ENCODE measurements around the gene LIPC. TPM values are rescaled to one million over a fixed set of nuclear protein-coding genes. Genes with fewer than 3 reads are reported as not detected.

The LIPC gene
- total and polyA plus RNA-seq, 10 of the 15 experiments (the other 5 are each of a cell fraction or from before 2014, with no cell fraction given) = 0.06 to 0.31 (median 0.16) TPM; not detected in 1

- H2AFZ ChIP-seq (ENCODE audit: control insufficient read depth, low read depth, low read length) = no peak overlapping the region
- H3K36me3 ChIP-seq (ENCODE audit: control insufficient read depth in 2 of 2, insufficient read depth in 2 of 2, low read length in 1 of 2) = no peaks in the 10 kb centered on the region
- peaks cover 21% of the 10 kb centered on the region for H3K4me1 ChIP-seq (ENCODE audit: control insufficient read depth, insufficient read depth, low read length)
- SMC1A ChIA-PET (ENCODE audit: uncharacterized antibody, unreplicated experiment) = no interaction called here
- FAIRE-seq (no peak), ATAC-seq (no peak), DNase-seq (ENCODE audit: low read depth, low spot score) (no peak)
- H3K4me2 ChIP-seq (ENCODE audit: control insufficient read depth, insufficient read depth) = no peak overlapping the region
- no peaks in the 10 kb centered on the region; the same call in 2 of the 3 replicates for H3K9me3 ChIP-seq (replicated peaks; ENCODE audit: control insufficient read depth, insufficient read depth, low read length)
- in situ Hi-C loops (cut with MboI) (no loop called here), intact Hi-C loops (cut with micrococcal nuclease; ENCODE audit: unreplicated experiment) (no loop called here)
- no peak overlapping the region for H3K9ac ChIP-seq (ENCODE audit: control insufficient read depth, insufficient read depth, low read length)
- POLR2A ChIA-PET = interaction anchor here (0.6 kb wide), 1 partner anchor 210 kb away, joined by 3 read pairs; no protein-coding TSS in a partner anchor
- H3K27ac ChIP-seq (ENCODE audit: control insufficient read depth, insufficient read depth) = no peak overlapping the region
- BruUV-seq (replicated peaks) = no TSS peak
- CTCF ChIA-PET = no interaction called here
- no peak overlapping the region for H3K4me3 ChIP-seq
- no peak for TF ChIP-seq ZNF622 (IDR thresholded peaks at IDR 0.05)
- TF ChIP-seq SMARCA5 (IDR thresholded peaks at IDR 0.05) = no peak
- no peak for TF ChIP-seq ATF7 (IDR thresholded peaks at IDR 0.05; ENCODE audit: low read depth)
- TF ChIP-seq RFX5 (IDR thresholded peaks at IDR 0.05; ENCODE audit: low read depth, low read length) = no peak
- no peak for TF ChIP-seq MLLT1 (IDR thresholded peaks at IDR 0.05)
- TF ChIP-seq IKZF1 (conservative IDR thresholded peaks at IDR 0.05) = no peak
- no peak for TF ChIP-seq CREB1 (IDR thresholded peaks at IDR 0.05; ENCODE audit: low read depth)
- TF ChIP-seq HDAC2 (IDR thresholded peaks at IDR 0.05) = no peak
- no peak for TF ChIP-seq HDAC6 (IDR thresholded peaks at IDR 0.05; ENCODE audit: unreplicated experiment)
- TF ChIP-seq GATAD2B (conservative IDR thresholded peaks at IDR 0.05; ENCODE audit: low read depth) = no peak
- TF ChIP-seq CHD4 (IDR thresholded peaks at IDR 0.05) = no peak
- no peak for TF ChIP-seq ZZZ3 (IDR thresholded peaks at IDR 0.05; ENCODE audit: control insufficient read depth, insufficient read length, low read depth)
- TF ChIP-seq, protein P1, sequence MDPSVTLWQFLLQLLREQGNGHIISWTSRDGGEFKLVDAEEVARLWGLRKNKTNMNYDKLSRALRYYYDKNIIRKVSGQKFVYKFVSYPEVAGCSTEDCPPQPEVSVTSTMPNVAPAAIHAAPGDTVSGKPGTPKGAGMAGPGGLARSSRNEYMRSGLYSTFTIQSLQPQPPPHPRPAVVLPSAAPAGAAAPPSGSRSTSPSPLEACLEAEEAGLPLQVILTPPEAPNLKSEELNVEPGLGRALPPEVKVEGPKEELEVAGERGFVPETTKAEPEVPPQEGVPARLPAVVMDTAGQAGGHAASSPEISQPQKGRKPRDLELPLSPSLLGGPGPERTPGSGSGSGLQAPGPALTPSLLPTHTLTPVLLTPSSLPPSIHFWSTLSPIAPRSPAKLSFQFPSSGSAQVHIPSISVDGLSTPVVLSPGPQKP (IDR thresholded peaks at IDR 0.05; ENCODE audit: low read depth, low read length) = no peak
- TF ChIP-seq, protein P2, sequence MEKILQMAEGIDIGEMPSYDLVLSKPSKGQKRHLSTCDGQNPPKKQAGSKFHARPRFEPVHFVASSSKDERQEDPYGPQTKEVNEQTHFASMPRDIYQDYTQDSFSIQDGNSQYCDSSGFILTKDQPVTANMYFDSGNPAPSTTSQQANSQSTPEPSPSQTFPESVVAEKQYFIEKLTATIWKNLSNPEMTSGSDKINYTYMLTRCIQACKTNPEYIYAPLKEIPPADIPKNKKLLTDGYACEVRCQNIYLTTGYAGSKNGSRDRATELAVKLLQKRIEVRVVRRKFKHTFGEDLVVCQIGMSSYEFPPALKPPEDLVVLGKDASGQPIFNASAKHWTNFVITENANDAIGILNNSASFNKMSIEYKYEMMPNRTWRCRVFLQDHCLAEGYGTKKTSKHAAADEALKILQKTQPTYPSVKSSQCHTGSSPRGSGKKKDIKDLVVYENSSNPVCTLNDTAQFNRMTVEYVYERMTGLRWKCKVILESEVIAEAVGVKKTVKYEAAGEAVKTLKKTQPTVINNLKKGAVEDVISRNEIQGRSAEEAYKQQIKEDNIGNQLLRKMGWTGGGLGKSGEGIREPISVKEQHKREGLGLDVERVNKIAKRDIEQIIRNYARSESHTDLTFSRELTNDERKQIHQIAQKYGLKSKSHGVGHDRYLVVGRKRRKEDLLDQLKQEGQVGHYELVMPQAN (conservative IDR thresholded peaks at IDR 0.05) = no peak
- no peak for TF ChIP-seq SUZ12 (IDR thresholded peaks at IDR 0.05; ENCODE audit: unreplicated experiment)
- no peaks in the 10 kb centered on the region for H3K27me3 ChIP-seq (replicated peaks in 1 of 2; ENCODE audit: control insufficient read depth in 2 of 2, insufficient read depth in 2 of 2, low read length in 1 of 2)
- H4K20me1 ChIP-seq (ENCODE audit: control insufficient read depth, insufficient read depth) = no peaks in the 10 kb centered on the region
- H3K79me2 ChIP-seq (ENCODE audit: control insufficient read depth, insufficient read depth, low read length) = no peaks in the 10 kb centered on the region
- RAD21 ChIA-PET (ENCODE audit: unreplicated experiment) = no interaction called here
- 96% methylated on average over 3 of the region's 3 CpGs for WGBS (ENCODE audit: insufficient coverage, insufficient replicate concordance, low lambda C conversion rate, missing lambda C conversion rate)
These were observed 150.4 kb downstream of the LIPC start for GRCh38 chr15:58582160-58582559.

All from GM12878 (cell line).